Muscle of back (tissue), 11 donors: ENCODE data around the gene PPP1R3C. TPM values are rescaled to one million over a fixed set of nuclear protein-coding genes. Genes with fewer than 3 reads are reported as not detected.
A peak's percentile ranks its signal among the peaks of the same experiment; 100 is the strongest.

Experiments used
- DNase-seq, 3 donors: peaks; one replicate each; pipeline versions ENCODE4 v3.0.0 to v3.0.0-alpha.2; 2013
- polyA plus RNA-seq, 10 donors: library from polyadenylated mRNA; unstranded; fragments of 120-200 nt; gene quantifications; one replicate each; pipeline ENCODE4 v1.2.1, GENCODE V29; 2013; ENCODE audit not compliant: insufficient read length in 10 of 10

PPP1R3C gene
- polyA plus RNA-seq, 10 donors: 48.5 to 197 (median 146) TPM

GRCh38 chr10:91634246-91634645 is 1.4 kb upstream of the PPP1R3C start:
- DNase-seq: no peak

DNA sequence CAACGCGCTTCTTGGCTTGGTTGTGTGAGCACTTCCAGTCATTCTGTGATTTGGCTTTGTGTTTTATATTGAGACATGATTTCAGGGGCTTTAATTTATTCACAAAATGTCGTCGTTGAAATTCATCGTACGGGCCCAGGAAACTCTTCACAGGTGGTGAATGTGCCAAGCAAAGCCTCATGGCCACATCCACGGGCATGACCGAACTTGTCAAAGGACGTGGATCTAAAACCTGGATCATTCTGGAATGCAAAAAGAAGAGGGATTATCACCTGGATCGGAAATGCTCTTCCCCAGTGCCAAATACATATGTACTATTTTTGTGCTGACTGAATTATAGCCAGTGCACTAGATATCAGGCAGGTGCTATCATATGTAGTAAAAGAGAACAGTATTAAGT is 2.2 kb downstream of the PPP1R3C start:
- no peak for DNase-seq

GRCh38 chr10:91629715-91630549 is 2.9 kb downstream of the PPP1R3C start:
- no peak for DNase-seq

- no peak for DNase-seq
Measured at GRCh38 chr10:91628383-91628782, 4.5 kb downstream of the PPP1R3C start.

- no peak for DNase-seq
Measured at GRCh38 chr10:91627344-91628102, 5.3 kb downstream of the PPP1R3C start.

DNA sequence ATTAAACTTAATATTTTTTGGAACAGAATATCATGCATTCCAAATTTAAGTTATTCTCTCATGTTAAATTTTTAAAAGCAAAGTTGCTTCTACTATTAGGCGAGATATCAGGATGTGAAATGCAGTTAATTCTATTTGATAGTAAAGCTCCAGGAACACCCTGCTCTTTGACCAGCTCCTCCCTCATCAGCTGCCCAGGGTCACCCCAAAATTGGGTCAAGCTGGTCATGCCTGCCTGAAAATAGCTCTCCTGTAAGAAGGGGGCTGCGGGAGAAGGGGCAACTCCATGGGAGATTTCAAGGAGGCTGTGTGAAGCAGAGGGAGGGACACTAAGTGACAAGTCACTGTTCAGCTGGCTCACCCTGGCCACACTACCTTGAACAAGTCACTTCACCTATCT is 5.9 kb downstream of the PPP1R3C start:
- no peak for DNase-seq

DNA sequence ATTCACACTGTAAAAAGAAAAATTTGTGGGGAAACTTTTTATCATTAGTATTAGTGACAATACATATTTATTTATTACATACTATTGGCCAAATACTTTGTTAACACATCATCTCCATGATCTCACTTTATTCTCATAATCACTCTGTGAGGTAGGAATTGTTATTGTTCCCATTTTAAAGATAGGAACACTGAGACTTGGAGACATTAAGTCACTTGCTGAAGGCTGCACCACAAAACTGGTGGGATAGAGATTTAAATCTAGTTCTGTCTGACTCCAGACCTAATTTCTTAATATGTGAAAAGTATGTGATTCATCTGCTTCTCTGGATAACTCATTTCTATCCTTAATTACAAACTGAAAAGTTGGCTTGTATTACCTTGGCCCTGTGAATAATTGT is 8.2 kb downstream of the PPP1R3C start:
- no peak for DNase-seq

- no peak for DNase-seq
Measured at GRCh38 chr10:91622601-91623000, 10.3 kb downstream of the PPP1R3C start.

DNA sequence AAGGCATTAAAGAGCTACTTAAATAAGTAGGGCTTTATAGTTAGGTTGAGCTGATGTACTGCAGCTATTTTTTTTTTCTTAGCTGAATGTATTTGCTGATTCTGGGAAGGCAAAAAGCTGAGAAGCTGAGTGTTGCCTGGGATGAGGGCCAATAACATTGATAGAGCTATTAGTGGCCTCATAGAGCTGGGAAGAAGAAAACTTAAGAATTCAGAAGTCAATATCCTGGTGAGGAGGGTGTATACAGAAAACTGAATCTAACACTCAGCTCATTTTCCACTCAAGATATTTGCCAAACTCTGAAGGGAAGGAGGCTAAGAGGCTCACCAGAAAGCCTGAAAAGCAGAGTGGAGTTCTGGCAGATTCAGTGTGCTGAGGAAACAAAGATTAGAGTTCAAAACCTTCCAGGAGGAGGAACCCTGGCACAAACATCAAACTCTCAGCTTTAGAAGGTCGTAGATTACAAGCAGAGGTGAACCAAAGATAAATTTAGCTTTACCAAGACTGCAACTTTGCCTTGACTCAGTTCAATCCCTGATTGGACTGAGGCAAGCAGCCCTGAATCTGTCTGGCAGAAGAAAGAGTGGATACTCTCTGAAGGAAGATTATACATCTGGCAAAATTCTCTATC is 11.3 kb downstream of the PPP1R3C start:
- DNase-seq: no peak

DNA sequence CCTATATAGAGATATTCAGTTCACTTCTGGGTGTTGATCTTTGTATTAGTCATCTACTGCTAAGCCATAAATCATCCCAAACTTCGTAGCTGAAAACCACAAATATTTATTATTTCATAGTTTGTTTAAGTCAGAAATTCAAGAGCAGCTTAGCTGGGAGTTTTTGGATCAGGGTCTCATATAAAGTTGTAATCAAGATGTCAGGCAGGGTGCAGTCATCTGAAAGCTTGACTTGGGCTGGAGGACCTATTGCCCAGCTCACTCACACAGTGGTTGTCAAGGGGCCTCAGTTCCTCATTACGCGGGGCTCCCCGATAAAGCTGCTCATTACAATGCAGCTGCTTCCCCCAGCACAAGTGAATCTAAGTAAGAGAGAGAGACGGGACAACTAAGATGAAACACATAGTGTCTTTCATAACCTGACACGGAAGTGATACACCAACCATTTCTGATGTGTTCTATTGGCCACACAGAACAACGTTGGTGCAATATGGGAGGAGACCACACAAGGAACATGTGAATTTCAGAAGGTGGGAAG is 15.7 kb downstream of the PPP1R3C start:
- DNase-seq: peak in 1 of 3 donors; percentile 80

DNA sequence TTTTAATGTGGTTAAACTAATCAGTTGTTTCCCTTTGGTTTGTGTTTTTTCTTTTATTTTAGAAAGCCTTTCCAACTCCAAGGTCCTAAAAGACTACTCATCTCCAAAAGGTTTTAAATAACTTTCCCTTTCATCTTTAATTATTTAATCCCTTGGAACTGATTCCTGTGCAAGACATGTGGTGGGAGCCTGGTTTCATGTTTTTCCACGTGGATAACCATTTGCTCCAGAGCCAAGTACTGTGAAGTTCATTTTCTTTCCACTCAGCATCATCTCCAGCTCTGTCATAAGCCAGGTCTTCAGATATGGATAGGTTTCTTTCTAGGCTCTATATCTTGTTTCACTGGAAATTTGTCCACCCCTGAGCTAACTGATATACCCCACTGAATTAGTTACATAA is 16.7 kb downstream of the PPP1R3C start:
- no peak for DNase-seq

- DNase-seq: peak in 1 of 3 donors; percentile 85
Measured at GRCh38 chr10:91614225-91614624, 18.6 kb downstream of the PPP1R3C start.

DNA sequence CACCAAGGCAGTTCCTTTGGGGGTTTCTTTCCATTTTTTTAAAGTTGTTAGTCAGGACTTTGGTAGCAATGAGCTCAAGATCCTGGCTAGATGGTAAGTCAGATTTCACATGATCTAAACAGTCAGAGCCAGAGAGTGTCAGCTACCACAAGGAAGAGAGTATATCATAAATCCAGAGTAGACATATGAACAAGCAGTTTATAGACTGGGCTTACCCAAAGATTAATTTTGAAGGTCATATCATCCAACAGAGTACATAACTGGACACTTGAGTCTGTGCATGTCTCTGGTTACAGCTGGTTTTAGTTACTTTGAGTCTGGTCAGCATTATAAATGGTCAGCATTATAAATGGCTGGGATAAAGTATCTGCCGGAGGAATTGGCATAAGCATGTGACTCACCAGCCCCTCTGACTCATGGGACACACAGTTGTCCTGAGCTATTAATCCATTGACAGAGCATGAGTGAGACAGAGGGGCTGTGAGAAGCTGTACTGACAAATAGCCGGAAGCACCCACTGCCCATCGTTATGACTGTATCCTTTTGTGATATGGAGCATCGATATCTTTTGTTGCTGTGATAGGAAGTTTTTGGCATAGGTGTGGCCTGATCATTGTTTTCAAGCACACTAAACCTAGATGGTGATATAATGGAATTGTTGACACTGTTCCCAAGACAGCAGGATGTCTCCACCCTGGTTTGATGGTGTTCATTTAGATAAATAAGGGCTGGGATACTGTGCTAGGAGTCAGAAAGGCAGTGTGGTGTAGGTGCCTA is 19.3 kb downstream of the PPP1R3C start:
- peak in 2 of 3 donors; percentile 42 to 93 for DNase-seq

GRCh38 chr10:91610919-91611318 is 22.0 kb downstream of the PPP1R3C start:
- DNase-seq: no peak

DNA sequence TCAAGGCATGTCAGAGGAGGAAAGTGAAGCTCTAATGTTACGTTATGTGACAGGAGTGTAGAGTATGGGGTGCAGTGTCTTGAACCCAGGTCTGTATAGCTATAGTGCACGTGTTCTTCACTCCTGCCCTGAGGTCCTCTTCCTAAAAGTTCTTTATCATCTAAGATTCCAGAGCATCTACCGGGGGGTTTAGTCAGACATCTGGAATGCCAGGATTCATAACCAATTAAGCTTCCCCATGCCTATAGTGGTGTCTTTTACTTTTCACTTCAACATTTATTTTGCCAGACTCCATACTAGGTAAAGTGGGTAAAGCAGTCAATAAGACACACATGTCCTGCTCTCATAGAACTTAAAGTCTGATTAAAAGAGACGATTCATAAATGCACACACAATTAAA is 22.4 kb downstream of the PPP1R3C start:
- DNase-seq: no peak

DNA sequence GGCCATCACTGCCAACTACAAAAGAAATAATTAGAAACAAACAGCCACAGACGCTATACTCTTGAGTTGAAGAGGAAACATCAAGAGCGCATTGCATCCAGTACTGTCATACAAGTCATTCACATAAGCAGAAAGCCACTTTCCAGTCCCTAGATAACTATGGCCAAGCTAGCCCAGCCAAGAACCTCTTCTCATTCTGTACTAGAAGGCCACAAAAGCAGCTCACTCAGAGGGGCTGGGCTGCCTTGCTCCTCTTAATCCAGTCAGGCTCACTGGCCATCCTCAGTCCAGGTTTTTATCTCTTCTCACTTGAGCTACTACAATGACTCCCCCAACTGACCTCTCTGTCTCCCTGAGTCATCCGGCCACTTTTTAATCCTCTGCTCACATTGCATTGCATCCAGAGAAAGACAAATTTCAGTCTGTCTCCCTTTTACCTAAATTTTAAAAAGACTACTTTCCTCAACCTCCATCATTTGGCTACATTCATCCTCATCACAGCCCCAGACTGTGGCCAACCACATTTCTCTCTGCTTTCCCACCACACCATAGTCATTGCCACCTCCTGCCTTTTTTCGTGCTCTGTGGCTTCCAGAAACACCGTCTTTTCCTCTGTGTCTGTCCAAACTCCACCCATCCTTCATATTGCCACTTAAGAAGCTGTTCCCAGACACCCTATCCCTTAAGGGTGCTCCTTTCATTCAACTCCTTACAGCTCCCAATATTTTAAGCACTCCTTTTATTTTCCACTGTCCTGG is 25.0 kb downstream of the PPP1R3C start:
- peak in 1 of 3 donors; percentile 44 for DNase-seq

- no peak for DNase-seq
Measured at GRCh38 chr10:91605968-91606367, 26.9 kb downstream of the PPP1R3C start.

DNA sequence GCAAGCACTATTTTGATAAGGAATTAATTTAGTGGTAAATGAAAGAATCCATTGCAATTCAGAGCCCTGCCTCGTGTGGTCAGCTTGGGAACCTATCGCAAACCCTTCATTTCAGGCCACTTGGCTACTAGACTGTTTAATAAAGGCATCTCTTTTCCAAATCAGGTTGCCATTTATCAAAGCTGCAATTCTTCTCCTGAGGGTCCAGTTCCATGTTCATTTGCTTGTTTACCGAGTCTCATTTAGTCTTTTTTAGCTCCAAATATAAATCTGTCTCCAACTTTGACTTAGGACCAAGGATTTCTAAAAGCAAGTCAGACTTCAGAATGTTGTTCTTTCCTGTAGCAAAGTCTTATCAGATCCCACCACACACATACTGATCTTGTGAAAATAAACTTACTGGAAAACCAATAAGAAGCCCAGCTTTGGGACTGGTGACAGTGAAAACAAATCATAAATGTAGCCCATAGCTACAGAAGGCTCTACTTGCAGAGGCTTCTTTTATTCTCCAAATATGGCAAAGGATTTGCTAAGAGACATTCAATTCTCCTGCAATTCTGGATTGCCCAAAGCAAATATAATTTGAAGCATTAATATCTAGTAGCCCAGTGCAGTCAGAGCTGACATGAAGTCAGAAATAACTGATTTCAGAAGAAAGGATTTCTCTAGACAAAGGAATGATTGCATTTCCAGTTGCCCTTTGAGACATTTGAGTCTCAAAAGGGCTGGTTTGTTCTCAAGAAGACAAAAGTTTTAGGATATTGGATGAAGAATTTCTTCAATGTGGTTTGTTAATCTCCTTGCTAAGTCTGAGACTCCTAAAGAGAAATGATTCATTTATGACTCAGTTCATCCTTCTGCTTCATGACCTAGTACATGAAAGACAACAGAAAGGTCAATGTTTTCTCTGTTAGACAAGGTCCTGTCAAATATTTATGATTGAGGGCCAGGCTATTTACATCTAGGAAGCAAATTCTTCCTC is 28.0 kb downstream of the PPP1R3C start:
- DNase-seq: no peak

DNA sequence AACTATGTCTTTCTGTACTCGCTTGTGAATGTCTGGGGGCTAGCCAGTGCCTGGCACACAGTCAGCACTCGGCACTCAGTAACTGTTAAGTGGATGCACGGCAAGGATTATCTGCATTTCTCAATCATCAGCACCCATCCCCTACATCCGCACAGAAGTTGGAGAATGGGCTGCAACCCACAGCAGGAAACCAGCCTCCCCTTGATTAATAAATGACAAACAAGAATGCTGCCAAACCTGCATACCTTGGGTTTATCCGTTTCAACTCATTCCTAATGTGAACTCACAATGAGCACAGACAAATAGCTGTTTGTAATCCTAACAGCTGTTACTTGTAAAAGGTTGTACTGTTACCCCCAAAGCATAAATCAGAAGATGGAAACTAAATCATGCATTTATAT is 28.9 kb downstream of the PPP1R3C start:
- no peak for DNase-seq
